Muscle of leg (tissue), 16 donors: ENCODE data around the gene POLR2A. TPM values are rescaled to one million over a fixed set of nuclear protein-coding genes. Genes with fewer than 3 reads are reported as not detected.

Source experiments
- DNase-seq: peaks from one replicate; pipeline ENCODE4 v3.0.0; 2013
- H3K27ac ChIP-seq: one replicate; pipeline ENCODE4 v1.5.1; 2013; ENCODE audit warnings: mild to moderate bottlenecking, low read length, control low read depth
- H3K27me3 ChIP-seq: one replicate; pipeline ENCODE4 v1.6.1; 2013; ENCODE audit warnings: low read length; ENCODE audit not compliant: control insufficient read depth, insufficient read depth
- H3K36me3 ChIP-seq: one replicate; pipeline ENCODE4 v1.6.1; 2013; ENCODE audit warnings: low read length; ENCODE audit not compliant: control insufficient read depth, insufficient read depth
- H3K4me1 ChIP-seq: one replicate; pipeline ENCODE4 v1.6.1; 2013; ENCODE audit warnings: low read length; ENCODE audit not compliant: control insufficient read depth, insufficient read depth
- H3K4me3 ChIP-seq: one replicate; pipeline ENCODE4 v1.5.1; 2013; ENCODE audit warnings: low read length, control low read depth
- H3K9me3 ChIP-seq: replicated peaks from 2 replicates; pipeline ENCODE4 v1.6.1; 2013; ENCODE audit warnings: low read depth, low read length; ENCODE audit not compliant: control insufficient read depth
- WGBS: methylation state at CpG from one replicate; pipeline ENCODE4 v1.1.5; 2013; ENCODE audit warnings: missing lambda C conversion rate; ENCODE audit not compliant: insufficient coverage; 5-methylcytosine and 5-hydroxymethylcytosine counted together
- long read RNA-seq, 11 donors: transcript quantifications; one replicate each; lab custom pipeline, GENCODE V29; 2026
- polyA plus RNA-seq, 8 donors: library from polyadenylated mRNA; unstranded; fragments of 120-200 nt; gene quantifications; one replicate each; pipeline versions ENCODE4 v1.2.1 to v1.2.3, GENCODE V29; 2013; ENCODE audit warnings: inconsistent platforms in 1 of 8, low replicate concordance in 1 of 8; ENCODE audit not compliant: insufficient read length in 8 of 8, insufficient read depth in 1 of 8
- total RNA-seq: library from RNA; stranded (reverse); fragments of 120-200 nt; gene quantifications from one replicate; pipeline ENCODE4 v1.2.4, GENCODE V29; 2013

The POLR2A gene
- total RNA-seq (30.9 TPM), polyA plus RNA-seq (10 to 100 TPM; 42.0 to 81.0 (median 60.8) TPM)
- long read RNA-seq, donor 1, full-length matches to known transcripts, result 3 of 16 reads
- long read RNA-seq, donor 1, partial matches to known transcripts, result 13 of 16 reads
- long read RNA-seq, donor 1, other reads (novel, unspliced or antisense), result 0 of 16 reads
- long read RNA-seq, donor 2, result 0 reads
- long read RNA-seq, donor 3, full-length matches to known transcripts, result 8 of 25 reads
- long read RNA-seq, donor 3, partial matches to known transcripts, result 17 of 25 reads
- long read RNA-seq, donor 3, other reads (novel, unspliced or antisense), result 0 of 25 reads
- long read RNA-seq, donor 4, full-length matches to known transcripts, result 3 of 27 reads
- long read RNA-seq, donor 4, partial matches to known transcripts, result 24 of 27 reads
- long read RNA-seq, donor 4, other reads (novel, unspliced or antisense), result 0 of 27 reads
- long read RNA-seq, donor 5, full-length matches to known transcripts, result 5 of 108 reads
- long read RNA-seq, donor 5, partial matches to known transcripts, result 103 of 108 reads
- long read RNA-seq, donor 5, other reads (novel, unspliced or antisense), result 0 of 108 reads
- long read RNA-seq, donor 6, full-length matches to known transcripts, result 5 of 12 reads
- long read RNA-seq, donor 6, partial matches to known transcripts, result 7 of 12 reads
- long read RNA-seq, donor 6, other reads (novel, unspliced or antisense), result 0 of 12 reads
- long read RNA-seq, donor 7, full-length matches to known transcripts, result 3 of 24 reads
- long read RNA-seq, donor 7, partial matches to known transcripts, result 21 of 24 reads
- long read RNA-seq, donor 7, other reads (novel, unspliced or antisense), result 0 of 24 reads
- long read RNA-seq, donor 8, partial matches to known transcripts, result 5 of 5 reads
- long read RNA-seq, donor 8, other reads (novel, unspliced or antisense), result 0 of 5 reads
- long read RNA-seq, donor 9, full-length matches to known transcripts, result 5 of 21 reads
- long read RNA-seq, donor 9, partial matches to known transcripts, result 16 of 21 reads
- long read RNA-seq, donor 9, other reads (novel, unspliced or antisense), result 0 of 21 reads
- long read RNA-seq, donor 10, partial matches to known transcripts, result 13 of 15 reads
- long read RNA-seq, donor 10, other reads (novel, unspliced or antisense), result 0 of 15 reads
- long read RNA-seq, donor 11, full-length matches to known transcripts, result 4 of 38 reads
- long read RNA-seq, donor 11, partial matches to known transcripts, result 34 of 38 reads
- long read RNA-seq, donor 11, other reads (novel, unspliced or antisense), result 0 of 38 reads

DNA sequence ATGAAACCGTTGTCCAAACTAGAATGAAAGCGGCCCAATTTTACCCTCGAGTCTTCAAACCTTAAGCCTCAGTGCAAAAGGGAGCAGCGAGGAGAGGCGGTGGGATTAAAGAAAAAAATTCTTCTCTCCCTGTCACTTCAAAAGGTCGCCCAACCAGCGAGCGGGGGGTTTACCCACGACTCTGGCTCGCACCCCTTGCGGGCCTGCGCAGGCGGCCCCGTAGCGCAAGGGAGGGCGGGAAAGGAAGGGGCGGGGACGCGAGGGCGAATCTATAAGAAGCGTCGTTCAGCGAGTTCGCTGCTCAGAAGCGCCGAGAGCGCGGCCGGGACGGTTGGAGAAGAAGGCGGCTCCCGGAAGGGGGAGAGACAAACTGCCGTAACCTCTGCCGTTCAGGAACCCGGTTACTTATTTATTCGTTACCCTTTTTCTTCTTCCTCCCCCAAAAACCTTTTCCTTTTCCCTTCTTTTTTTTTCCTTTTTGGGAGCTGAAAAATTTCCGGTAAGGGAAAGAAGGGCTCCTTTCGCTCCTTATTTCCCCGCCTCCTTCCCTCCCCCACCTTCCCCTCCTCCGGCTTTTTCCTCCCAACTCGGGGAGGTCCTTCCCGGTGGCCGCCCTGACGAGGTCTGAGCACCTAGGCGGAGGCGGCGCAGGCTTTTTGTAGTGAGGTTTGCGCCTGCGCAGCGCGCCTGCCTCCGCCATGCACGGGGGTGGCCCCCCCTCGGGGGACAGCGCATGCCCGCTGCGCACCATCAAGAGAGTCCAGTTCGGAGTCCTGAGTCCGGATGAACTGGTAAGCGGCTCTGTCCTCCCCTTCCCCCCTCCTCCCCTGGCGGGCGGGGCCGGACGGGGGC lies at the start of gene POLR2A:
TSS of gene POLR2A (plus strand) at position 300 of the 852 bp plus-strand sequence.
- peak within 1 kb of the TSS; percentile 100 for H3K27ac ChIP-seq
- WGBS, result under 1% methylated on average over 46 of the region's 64 CpGs
- DNase-seq, result peak; percentile 99
- H3K27me3 ChIP-seq, result no peaks in the 10 kb centered on the region
- H3K4me3 ChIP-seq, result peak within 1 kb of the TSS; percentile 88
- no peaks in the 10 kb centered on the region for H3K9me3 ChIP-seq
- H3K36me3 ChIP-seq, result peaks cover 4% of the 10 kb centered on the region
- peaks cover 55% of the 10 kb centered on the region for H3K4me1 ChIP-seq

DNA sequence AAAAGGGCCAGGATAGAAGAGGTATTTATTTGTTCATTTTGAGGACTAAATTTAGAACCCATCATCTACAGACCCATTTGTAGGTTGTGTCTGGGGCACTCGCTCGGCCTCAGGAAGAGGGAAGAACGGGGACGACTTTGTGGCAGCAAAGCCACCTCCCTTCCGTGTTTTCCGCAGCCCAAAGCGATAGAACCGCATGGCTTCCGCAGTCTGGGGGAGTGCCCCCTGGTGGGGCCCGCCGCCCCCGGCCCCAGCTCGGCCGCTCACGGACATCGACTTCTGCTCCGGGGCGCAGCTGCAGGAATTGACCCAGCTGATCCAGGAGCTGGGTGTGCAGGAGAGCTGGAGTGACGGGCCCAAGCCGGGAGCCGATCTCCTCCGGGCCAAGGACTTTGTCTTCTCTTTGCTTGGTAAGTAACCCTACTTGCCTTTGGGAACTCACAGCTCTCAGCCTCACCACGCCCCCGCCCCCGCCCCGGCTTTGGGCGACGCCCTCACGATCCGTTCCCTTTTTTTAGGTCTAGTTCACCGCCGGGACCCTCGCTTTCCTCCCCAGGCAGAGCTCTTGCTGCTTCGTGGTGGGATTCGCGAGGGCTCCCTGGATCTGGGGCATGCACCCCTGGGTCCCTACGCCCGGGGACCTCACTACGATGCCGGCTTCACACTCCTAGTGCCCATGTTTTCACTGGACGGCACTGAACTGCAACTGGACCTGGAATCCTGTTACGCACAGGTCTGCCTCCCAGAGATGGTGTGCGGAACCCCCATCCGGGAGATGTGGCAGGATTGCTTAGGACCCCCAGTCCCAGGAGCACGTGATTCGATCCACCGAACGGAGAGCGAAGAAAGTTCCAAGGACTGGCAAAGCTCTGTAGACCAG lies 48.2 kb upstream of the POLR2A start:
- Histone ChIP-seq H3K4me3 (peak overlapping the region; percentile 39), H3K27me3 (peaks cover 60% of the 10 kb centered on the region), H3K4me1 (peaks cover 49% of the 10 kb centered on the region), H3K27ac (peak overlapping the region; percentile 66), H3K9me3 (no peaks in the 10 kb centered on the region), H3K36me3 (no peaks in the 10 kb centered on the region)
- 3% methylated on average over 49 of the region's 49 CpGs for whole genome bisulfite sequencing
- no peak for DNase-seq

DNA sequence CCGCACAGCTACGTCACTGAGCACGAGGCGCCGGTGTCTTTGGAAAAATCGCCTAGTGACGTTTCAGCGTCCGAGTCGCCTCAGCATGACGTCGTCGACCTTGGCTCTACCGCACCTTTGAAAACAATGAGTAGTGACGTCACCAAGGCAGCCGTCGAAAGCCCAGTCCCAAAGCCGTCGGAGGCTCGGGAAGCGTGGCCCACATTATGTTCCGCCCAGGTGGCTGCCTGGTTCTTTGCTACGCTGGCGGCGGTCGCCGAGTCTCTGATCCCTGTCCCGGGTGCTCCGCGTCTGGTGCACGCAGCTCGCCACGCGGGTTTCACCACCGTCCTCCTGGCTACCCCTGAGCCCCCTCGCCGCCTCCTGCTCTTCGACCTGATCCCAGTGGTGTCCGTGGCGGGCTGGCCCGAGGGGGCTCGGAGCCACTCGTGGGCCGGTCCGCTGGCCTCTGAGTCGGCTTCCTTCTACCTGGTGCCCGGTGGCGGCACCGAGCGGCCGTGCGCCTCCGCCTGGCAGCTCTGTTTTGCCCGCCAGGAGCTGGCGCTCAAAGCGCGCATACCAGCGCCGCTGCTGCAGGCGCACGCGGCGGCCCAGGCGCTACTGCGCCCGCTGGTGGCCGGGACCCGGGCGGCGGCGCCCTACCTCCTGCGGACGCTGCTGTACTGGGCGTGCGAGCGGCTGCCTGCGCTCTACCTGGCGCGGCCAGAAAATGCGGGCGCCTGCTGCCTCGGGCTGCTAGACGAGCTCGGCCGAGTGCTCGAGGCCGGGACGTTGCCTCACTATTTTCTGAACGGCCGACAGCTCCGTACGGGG lies 47.4 kb upstream of the POLR2A start:
- peaks cover 67% of the 10 kb centered on the region for H3K27me3 ChIP-seq
- peaks cover 55% of the 10 kb centered on the region for H3K4me1 ChIP-seq
- no peaks in the 10 kb centered on the region for H3K9me3 ChIP-seq
- H3K4me3 ChIP-seq, result peak overlapping the region; percentile 26
- H3K27ac ChIP-seq, result peak overlapping the region; percentile 45
- under 1% methylated on average over 90 of the region's 92 CpGs for WGBS
- H3K36me3 ChIP-seq, result no peaks in the 10 kb centered on the region
- peak; percentile 84 for DNase-seq

DNA sequence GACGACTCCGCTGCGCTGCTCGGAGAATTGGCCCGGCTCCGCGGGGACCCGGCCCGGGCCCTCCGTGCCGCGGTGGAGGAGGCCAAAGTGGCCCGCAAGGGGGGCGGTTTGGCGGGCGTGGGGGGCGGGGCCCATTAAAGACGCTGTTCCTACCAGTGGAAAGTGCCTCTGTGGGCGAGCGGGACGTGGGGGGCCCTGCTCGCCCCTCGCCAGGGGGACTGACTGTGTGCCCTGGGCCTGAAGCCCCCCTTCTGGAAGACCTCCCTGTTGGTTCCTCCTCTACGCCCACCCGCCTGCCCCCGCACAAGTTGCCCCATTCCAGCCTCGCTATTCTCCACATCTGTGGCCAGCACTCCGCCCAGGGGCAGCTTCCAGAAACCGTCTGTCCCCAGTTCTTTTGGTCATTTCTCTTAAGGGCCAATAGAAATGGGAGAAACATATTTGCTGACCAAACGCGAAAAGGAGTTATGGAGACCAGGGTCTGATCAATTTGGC lies 46.8 kb upstream of the POLR2A start:
- H3K36me3 ChIP-seq, result no peaks in the 10 kb centered on the region
- H3K9me3 ChIP-seq, result no peaks in the 10 kb centered on the region
- no peak overlapping the region for H3K27ac ChIP-seq
- peaks cover 55% of the 10 kb centered on the region for H3K4me1 ChIP-seq
- H3K4me3 ChIP-seq, result peak overlapping the region; percentile 26
- 12% methylated on average over 24 of the region's 31 CpGs for WGBS
- peaks cover 69% of the 10 kb centered on the region for H3K27me3 ChIP-seq
- DNase-seq, result no peak

DNA sequence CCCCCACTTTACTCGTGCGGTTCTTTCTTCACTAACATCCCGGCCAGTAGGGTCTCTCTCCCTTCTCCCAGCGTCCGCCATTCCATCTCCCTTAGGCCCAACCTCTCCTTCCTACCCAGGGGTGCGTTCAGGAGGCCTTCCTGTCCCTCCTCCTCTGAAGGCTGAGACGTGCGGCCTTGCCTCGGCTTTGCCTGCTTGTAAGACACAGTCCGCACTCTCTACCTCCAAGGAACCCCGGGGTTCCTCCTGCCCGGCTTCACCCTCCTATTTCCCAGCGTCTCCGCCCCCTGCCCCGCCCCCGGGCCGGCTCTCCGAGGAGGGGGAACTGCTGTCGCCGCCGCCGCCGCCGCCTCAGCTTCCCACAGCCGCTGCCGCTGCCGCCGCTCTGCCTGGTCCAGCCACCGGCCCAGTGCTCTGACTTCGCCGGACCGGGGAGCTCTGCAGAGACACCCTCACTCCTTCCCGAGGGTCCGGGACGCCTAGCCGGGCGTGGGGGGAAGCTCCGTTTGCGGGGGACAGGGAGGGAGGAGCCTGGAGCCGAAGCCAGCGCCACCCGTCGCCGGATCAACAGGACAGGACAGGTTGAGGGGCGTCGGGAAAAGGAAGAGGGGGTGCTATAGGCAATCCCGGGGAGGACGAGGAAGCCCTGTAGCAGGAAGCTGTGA lies 46.1 kb upstream of the POLR2A start:
- peak; percentile 68 for DNase-seq
- H3K36me3 ChIP-seq, result no peaks in the 10 kb centered on the region
- H3K27ac ChIP-seq, result no peak overlapping the region
- WGBS, result 9% methylated on average over 48 of the region's 48 CpGs
- peak overlapping the region; percentile 34 for H3K4me3 ChIP-seq
- H3K4me1 ChIP-seq, result peaks cover 62% of the 10 kb centered on the region
- no peaks in the 10 kb centered on the region for H3K9me3 ChIP-seq
- peaks cover 71% of the 10 kb centered on the region for H3K27me3 ChIP-seq

DNA sequence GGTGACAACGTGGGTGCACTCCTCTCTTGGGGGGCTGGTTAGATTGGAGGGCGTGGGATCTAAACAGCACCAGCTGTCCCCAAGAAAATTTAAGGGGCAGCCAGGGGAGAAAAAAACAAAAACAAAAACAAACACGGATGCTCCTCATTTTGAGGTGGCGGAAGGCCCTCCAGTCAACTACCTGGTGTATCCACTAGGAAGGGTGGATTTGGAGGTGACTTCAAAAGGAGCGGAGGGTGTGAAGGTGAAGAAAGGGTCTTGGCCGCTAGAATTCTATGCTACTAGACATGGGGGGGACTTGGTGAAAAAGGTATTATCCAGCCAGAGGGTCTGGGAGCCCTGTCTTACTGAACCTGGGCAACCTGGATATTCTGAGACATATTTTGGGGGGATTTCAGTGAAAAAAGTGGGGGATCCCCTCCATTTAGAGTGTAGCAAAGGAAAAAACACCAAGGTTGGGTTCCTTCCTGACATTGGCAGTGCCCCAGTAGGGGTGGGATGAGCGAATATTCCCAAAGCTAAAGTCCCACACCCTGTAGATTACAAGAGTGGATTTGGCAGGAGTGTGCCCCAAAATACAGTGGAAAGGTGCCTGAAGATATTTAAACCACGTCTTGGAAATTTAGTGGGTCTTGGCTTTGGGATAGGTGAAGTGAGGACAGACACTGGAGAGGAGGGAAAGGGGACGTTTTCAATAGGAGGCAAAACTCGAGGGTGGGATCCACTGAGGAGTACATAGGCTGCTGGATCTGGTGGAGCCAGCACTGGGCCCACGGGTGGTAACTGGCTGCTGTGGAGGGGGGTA lies 45.3 kb upstream of the POLR2A start:
- DNase-seq, result no peak
- H3K9me3 ChIP-seq, result no peaks in the 10 kb centered on the region
- H3K36me3 ChIP-seq, result no peaks in the 10 kb centered on the region
- H3K4me1 ChIP-seq, result peaks cover 70% of the 10 kb centered on the region
- peaks cover 71% of the 10 kb centered on the region for H3K27me3 ChIP-seq
- no peak overlapping the region for H3K4me3 ChIP-seq
- WGBS, result 33% methylated on average over 7 of the region's 11 CpGs
- H3K27ac ChIP-seq, result no peak overlapping the region

DNA sequence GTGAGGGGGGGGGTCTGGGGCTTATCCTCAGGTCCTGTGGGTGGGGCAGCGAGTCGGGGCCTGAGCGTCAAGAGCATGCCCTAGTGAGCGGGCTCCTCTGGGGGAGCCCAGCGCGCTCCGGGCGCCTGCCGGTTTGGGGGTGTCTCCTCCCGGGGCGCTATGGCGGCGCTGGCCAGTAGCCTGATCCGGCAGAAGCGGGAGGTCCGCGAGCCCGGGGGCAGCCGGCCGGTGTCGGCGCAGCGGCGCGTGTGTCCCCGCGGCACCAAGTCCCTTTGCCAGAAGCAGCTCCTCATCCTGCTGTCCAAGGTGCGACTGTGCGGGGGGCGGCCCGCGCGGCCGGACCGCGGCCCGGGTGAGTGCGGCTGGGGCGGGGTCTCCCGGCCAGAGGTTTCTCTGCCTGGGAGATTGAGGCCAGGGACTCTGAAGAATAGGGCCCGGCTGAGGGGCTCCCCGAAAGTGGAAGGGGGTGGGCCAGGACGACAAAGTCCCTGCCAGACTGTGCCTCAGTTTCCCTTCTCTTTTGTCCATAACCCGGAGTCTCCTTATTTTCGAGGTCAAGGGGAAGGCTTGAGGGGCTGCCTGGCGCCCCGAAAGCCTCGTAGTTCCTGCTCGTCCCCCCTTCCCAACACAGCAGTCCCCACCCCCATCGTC lies 44.6 kb upstream of the POLR2A start, which contains the start of gene FGF11:
TSS of gene FGF11 (plus strand) at position 51 of the 651 bp plus-strand sequence. CDS start at position 160, 109 bp downstream.
- H3K27me3 ChIP-seq, result peaks cover 74% of the 10 kb centered on the region
- WGBS, result under 1% methylated on average over 47 of the region's 50 CpGs
- DNase-seq, result no peak
- peaks cover 76% of the 10 kb centered on the region for H3K4me1 ChIP-seq
- no peak within 1 kb of the TSS for H3K27ac ChIP-seq
- H3K36me3 ChIP-seq, result no peaks in the 10 kb centered on the region
- H3K9me3 ChIP-seq, result no peaks in the 10 kb centered on the region
- H3K4me3 ChIP-seq, result peak within 1 kb of the TSS; percentile 46
